T-helper 9 cell (primary cell): ENCODE results near the gene KIAA0232.
"Not testable (repeated sequence)": the region's sequence is repeated elsewhere in the genome, so short reads cannot be mapped to it uniquely, and the experiment has no call there.

Source experiments
- DNase-seq: peaks from one replicate; pipeline ENCODE4 v3.0.0-alpha.2; 2020

The KIAA0232 gene

DNA sequence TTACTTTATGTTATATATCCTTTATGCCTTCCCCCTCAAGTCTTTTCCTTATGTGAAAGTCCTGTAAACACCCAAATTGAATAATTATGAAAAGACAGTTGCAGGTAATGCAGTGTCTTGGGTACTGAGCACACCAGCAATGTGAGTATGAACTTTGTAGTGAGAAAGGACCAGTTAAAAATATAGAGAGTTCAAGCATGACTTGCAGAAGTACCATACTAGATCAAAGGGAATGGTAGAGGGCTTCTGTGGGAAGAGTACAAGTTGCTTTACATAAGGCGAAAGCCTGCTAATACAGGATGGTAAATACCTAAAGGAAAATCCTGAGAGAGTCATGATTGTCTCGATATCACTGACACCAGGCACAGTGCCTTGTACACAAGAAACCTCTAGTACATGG is 25.7 kb downstream of the KIAA0232 start:
- no peak for DNase-seq

DNA sequence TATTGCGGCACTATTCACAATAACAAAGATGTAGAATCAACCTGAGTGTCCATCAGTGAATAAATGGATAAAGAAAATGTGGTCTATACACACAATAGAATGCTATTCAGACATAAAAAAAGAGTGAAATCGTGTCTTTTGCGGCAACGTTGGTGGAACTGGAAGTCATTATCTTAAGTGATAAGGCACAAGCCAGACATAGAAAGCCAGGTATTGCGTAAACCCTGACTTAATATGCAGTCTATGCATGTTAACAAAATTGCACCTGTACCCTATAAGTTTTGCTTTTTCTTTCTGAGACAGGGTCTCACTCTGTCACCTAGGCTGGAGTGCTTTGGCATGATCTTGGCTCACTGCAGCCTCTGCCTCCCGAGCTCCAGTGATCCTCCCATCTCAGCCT is 28.6 kb downstream of the KIAA0232 start:
- no peak for DNase-seq

DNA sequence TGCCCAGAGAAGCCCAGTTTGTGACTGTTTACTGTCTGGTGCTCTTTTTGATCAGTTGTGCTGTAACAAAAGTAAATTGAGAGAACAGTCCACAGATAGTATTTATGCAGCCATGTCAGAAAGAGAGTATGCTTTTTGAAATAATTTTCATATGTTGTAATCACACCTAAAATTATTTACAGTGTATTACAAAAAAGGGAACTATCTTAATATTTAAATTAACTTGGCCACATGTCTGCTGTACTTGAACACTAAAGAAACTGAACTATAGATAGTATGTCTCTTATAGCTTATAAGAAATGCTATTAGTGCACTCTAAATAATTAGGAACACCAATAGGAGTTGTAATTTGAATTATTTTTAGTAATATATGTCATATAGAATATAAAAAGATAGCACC is 30.2 kb downstream of the KIAA0232 start:
- no peak for DNase-seq

DNA sequence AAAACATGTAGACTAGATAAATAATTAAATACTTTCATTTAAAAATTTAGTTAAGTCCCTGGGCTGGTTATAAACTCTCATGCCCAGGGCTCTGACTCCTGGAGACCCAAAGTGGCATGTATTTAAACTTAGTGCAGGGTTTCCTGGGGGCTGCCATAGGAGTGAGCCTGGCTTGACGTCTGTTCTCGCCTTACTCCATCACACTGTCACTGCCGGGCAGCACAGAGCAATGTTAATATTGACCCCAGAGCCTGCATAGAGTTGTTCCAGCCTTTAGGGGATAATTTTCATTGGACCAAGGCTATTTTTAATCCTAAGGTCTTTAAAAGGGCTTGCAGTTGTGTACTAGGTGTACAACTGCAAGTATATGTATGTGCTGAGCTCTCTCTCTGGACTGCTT is 31.2 kb downstream of the KIAA0232 start:
- DNase-seq: no peak

DNA sequence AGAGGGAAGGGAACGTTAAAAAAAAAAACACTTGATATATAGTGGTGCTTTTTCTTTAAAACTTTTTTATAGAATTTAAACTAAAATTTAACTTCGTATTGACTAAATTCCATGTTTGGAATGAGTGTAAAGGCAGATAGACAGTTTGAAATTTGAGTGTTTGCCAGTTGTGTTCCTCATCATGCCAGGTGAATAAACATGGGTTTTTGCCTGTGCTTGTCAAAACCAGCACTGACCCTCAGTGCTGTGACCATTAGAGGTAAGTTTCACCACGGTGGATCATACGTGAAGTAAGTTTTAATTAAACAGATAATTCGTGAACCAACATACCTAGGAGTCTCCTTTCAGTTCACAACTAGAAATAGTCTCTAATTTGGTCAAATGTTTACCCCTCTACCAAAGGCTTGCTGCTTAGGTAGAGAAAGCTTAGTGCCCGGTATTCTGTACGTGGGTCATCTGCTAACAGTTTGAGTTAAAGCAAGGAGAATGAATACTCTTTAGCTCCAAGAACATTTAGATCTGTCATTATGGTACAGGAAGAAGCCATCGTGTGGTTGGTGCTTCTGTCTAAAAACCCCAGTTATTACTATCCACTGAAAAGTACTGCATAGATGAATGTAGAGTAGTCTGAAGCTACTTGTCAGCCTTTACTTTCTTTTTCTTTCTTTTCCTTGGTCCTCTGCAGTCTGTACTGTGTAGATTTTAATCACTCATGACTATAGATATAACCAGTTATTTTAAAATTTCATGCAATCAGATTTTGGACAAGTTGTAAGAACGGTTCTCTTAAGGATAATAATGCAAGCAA is 32.7 kb downstream of the KIAA0232 start:
- no peak for DNase-seq

DNA sequence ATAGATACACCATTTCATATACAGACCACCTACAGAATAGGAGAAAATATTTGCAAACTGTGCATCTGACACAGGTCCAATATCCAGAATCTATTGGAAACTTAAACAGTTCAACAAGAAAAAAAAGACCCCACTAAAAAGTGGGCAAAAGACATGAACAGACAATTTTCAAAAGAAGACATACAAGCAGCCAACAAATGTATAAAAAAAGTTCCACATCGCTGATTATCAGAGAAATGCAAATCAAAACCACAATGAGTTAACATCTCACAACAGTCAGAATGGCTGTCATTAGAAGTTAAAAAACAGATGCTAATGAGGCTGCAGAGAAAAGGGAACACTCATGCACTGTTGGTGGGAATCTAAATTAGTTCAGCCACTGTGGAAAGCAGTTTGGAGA is 36.8 kb downstream of the KIAA0232 start:
- DNase-seq: no peak

DNA sequence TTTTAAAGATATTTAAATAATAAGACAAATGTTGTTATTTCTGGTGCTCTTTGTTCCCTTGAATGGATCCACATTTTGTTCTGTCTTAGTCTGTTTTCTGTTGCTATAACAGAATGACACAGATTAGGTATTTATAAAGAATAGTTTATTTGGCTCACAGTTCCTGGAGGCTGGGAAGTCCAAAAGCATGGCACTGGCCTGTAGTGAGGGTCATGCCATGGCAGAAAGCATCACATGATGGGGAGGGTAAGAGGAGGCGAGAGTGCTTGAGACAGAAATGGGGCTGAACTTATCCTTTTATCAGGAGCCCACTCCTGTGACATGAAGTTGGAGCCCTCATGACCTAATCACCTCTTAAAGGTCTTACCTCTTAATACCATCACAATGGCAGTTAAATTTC is 38.2 kb downstream of the KIAA0232 start:
- DNase-seq: no peak

DNA sequence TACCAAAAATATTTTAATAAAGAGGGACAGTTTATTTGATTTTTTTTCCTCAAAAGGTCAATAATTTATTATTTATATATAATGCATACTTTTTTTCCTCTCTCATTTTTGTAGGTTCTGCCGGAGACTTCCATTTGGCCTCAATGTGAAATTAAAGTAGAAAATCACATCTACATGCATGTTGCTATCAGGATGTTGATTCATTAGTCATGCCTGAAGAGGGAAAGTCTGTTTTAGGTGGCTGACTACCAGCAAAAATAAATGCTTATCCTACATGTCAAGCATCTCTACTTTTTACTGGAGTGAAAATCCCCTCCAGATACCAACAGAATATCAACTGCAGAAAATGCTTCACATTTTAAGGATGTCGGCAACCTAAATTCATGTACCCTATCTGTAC is 41.5 kb downstream of the KIAA0232 start:
- no peak for DNase-seq

DNA sequence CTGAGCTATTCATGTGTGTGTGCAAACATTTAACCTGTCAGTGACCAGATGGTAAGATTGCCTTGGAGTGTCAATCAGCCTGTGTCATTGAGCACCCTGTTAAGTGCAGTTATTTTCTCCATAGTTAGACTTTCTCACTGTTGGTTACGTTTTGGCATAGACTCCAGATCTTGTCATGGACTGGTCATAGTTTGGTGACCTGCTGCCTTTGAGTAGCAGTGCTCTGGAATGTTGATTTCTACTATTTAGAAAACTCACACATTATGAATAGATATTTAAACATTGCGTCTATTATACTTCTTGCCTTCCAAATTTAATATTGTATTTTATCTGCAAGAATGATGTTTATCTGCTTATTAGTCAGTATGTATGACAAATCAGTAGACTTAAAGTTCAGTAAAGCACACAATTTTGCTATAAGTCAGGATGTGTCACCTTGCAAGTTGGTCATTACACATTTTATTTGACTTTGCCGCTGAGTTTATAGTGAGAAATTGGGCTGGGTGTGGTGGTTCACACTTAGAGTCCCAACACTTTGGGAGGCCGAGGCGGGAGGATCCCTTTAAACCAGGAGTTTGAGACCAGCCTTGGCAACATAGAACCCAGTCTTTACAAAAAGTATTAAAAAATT is 42.4 kb downstream of the KIAA0232 start:
- DNase-seq: no peak

DNA sequence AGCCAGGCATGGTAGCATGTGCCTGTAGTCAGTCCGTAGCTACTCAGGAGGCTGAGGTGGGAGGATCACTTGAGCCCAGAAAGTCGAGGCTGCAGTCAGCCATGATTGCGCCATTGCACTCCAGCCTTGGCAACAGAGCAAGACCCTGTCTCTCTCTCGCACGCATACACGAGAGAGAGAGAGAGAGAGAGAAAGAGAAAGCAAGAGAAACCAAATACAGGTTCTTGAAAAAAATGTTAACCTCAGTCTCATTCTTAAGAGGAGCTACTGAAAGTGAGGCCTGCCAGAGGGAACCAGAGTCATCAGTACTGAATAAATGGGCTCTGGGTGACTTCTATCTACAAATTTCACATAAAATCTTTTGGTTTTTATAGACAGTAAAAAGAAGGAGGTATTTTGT is 42.9 kb downstream of the KIAA0232 start:
- no peak for DNase-seq

DNA sequence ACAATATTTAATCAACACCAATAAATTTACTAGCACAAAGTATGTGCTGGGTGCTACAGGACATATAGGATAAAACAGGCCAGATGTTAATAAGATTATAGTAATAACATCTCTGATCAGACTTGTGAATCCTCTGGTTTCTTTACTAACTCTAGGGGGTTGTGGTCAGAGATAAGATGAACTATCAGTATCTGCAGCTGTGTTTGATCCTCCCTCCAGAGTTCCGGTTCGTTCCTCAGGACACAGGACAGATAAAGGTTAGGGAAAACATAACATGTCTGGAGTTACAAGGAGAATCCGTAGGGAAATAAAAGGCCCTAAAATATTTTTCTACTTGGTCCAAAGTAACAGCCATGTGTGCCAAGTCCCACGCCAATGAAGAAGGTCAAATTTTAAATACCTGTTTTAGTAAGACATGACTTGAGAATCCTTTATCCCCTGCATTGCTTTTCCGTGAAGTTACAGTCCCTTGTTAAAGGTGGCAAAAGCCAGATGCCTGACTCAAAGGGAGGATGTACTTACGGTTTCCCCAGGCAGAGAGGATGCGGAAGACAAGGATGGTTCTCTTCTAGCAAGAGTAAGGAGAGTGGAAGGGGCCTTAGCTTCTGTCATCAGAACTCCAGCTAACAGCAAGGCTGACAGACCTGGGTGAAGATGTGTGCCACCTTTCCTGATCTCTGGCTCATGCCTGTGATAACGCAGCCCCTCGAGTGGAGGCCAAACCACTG is 44.4 kb downstream of the KIAA0232 start:
- DNase-seq: no peak

DNA sequence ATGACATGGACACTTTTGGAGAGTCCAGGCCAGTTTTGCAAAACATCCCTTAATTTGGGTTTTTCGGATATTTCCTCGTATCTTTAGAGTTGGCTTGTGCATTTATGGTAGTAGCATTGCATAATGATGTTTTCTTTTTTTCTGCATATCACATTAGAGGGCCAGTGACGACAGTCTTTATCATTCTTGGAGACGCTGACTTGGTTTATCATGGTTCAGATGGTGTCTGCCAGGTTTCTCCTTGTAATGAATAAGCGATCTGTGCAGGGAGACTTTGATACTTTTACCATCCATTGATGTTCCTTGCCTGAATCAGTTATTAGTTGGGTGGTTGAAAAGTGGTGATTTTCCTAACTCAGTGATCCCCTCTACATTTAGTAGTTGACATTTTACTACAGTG is 46.6 kb downstream of the KIAA0232 start:
- DNase-seq: no peak

DNA sequence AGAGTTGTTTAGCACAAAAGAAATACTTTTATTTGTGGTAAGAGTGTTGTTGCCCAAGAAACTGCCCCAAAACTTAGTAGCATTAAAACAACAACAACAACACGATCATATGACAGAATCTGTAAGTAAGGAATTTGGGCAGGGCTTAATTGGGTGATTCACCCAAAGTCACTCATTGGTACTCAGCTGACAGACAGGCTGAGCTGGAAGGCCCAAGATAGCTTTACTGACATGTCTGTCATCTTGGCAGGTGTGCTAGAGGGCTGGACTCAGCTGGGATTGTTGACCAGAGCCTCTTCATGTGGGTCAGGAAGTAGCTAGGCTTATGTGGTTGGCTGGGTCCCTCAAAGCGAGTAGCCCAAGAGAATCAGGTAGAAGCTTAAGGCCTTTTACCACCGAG is 52.3 kb downstream of the KIAA0232 start:
- no peak for DNase-seq

DNA sequence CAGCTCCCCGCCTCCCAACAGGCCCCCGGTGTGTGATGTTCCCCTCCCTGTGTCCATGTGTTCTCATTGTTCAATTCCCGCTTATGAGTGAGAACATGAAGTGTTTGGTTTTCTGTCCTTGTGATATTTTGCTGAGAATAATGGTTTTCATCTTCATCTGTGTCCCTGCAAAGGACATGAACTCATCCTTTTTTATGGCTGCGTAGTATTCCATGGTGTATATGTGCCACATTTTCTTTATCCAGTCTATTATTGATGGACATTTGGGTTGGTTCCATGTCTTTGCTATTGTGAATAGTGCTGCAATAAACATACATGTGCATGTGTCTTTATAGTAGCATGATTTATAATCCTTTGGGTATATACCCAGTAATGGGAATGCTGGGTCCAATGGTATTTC is 53.1 kb downstream of the KIAA0232 start:
- not testable (repeated sequence) for DNase-seq

DNA sequence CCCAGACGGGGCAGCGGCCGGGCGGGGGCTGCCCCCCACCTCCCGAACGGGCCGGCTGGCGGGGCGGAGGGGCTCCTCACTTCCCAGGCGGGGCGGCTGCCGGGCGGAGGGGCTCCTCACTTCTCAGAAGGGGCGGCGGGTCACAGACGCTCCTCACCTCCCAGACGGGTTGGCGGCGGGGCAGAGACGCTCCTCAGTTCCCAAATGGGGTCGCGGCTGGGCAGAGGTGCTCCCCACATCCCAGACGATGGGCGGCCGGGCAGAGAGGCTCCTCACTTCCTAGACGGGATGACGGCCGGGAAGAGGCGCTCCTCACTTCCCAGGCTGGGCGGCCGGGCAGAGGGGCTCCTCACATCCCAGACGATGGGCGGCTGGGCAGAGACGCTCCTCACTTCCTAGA is 54.6 kb downstream of the KIAA0232 start:
- DNase-seq: not testable (repeated sequence)

DNA sequence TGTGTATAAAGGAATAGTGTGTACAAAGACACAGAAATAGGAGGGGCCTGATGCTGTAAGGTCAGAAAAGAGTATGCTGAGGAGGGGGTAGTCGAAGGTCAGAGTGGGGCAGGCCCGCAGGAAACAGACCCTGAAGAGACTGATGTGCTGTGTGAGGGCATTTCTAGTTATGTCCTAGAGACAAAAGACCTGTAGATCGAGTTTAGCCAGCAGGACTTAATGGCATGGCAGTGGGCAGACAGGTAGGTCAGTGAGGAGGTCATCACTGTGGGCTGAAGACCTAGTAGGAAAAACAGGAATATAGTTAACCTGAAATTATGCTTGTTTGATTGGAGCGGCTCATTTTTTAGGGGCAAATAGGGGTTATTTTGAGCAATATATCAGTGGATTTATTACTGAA is 57.1 kb downstream of the KIAA0232 start:
- DNase-seq: no peak

DNA sequence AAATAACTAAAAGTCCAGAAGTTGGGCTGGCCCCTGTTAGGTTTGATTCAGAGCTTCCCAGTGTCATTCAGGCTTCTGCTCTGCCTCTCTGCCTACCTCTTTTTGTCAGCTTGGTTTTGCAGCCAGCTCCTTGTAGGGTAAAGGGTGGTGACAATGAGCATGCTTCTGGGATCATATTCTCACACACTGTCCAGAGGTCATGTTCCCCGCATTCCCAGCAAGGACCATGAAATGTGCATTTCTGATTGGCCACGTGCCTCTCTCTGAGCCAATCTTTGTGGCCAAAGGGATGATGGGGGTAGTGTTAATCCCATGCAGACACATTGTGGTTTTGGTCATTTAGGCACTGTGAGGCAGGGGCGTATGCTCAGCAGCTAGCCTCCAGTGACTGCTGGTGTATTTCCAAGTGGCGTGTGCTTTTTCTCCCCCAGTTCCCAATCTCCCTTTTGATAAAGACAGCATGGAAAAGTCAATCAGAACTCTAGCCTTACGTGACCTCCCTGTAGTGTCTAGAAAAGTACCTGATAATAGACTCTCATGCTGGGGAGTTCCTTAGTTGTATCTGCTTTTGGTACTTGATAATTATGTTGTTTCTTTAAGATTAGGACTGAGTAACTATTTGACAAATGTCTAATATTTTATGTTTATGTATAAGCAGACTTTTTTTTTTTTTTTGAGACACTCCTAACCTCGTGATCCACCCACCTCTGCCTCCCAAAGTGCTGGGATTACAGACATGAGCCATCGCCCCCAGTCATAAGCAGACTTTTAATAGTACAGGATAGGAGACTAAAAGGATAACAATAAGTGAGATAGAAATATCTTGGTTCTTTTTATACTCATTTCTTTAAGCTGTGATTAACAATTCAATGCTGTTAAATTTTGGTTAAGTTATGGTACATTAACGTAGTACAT is 57.8 kb downstream of the KIAA0232 start:
- DNase-seq: no peak

DNA sequence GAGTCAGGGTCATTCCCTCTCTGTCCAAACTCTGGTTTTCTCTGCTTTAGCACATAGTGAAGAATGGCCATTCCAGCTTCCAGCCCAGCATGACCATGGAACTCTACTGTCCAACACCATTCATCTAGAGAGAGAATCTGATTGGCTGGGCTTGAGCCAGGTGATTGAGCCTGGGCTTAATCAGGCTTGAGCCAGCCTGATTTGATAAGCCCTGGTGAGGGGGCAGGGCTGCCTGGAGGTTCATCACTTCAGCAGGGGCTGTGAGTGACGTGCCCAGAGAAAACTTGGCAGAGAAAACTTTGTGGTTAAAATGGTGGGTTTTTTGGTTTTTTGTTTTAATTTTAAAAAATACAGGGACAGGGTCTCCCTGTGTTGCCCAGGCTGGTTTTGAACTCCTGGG is 62.5 kb downstream of the KIAA0232 start:
- DNase-seq: no peak

DNA sequence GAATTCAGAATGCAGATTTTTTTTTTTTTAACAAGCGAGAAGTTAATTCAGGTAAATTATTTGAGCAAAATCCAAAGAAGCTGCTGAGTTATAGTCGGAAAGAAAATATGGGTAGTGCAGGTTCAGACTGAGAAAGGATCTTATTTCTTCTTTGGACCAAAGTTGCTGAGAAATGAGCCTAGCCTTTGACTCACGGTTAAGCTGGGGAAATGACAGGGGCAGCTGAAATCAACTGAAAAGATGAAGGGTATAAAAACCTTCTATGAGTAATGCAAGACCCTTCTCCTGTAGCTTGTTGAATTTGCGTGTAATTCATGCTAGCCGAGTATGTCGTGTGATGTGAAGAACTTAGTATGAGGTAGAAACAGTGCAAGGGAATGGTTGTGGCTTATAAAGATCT is 63.0 kb downstream of the KIAA0232 start:
- no peak for DNase-seq

DNA sequence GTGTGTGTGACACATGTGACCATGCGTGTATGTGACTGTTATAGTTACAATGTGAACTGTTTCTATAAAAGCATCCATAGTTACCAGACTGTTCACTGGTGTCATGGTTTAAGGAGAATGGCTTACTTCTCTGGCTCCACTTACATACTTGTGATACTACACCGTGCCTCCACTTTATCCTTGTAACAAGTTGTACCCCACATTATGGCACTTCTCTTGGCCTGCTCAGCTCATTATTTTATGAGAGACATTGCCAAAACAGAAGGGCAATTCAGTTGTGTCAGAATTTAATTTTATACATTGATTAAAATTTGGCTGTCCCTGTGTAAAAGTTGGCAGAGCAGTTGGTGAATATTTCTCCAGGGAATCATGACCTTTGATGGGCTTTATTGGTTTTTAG is 64.7 kb downstream of the KIAA0232 start:
- no peak for DNase-seq

DNA sequence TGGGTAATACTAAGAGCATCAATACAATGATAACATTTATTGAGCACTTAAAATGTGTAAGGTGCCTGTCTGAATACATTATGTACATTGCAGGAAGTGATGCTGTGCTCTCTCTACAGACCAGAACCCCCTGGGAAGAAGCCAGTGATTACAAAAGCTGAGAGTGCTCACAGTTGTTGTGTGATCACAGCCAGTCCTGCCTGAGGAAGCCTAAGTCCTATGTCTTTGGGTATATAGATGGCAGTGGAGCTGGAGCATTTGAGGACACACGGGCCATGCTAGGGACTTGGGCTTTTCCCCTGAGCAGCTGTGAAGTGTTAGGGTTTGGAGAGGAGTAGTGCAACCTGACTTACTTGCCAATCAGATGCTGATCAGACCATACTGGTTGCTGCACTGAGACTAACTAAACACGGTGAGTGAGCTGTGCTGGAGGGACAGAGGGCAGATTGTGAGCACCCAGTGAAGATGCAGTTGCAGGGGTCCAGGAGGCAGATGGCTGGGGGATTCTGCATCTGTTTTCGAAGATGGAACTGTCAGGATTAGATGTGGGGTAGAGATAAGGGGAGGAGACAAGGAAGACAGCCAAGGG is 66.3 kb downstream of the KIAA0232 start:
- no peak for DNase-seq

DNA sequence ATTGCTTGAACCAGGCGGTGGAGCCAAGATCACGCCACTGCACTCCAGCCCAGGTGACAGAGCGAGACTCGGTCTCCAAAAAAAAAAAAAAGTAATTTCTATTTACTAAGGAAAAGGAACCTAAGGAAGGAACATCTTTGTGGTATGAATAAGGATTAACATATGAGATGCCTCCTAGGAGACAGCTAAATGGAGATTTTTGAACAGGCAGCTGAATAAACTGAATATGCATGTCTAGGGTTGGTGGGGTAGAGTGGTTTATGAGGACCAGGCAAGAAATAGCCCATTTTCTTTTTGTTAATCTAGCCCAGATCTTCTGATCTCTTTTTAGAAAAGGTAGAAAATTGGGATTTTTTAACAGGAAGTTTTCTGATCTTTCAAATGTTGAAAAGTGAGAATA is 67.2 kb downstream of the KIAA0232 start:
- DNase-seq: no peak

DNA sequence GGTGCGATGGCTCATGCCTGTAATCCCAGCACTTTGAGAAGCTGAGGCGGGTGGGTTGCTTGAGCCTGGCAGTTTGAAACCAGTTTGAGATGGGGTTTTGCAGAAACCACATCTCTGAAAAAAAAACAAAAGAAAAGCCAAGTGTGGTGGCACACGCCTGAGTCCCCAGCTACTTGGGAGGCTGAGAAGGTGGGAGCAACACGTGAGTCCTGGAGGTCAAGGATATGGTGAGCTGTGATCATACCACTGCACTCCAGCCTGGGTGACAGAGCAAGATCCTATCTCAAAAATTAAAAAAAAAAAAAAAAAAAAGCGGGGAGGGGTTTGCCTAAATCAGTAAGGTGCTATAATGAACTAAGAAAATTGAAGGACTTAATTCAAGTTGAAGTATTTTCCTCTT is 68.9 kb downstream of the KIAA0232 start:
- no peak for DNase-seq
